ENCODE data around the gene APEX2.
"Not testable (repeated sequence)": the region's sequence is repeated elsewhere in the genome, so short reads cannot be mapped to it uniquely, and the experiment has no call there.

Gene APEX2

DNA sequence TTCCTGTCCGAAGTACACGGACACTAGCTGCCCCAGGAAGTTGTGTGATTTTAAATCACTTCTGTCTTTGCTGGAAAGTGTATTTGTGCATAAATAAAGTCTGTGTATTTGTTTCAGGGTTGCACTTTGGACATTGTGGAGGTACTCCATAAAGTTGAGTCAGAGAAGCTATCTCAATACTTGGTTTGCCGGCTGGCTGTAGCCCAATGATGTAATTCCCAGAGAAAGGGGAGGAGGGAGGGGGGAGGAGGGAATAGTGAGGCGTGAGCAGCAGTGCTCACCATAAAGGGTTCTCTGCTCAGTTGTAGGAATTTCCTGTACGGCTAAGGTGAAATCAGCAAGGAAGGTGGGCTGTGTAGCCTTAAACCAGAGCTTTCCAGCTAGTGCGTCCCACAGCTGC, 7.5 kb downstream of the APEX2 start:
- no peak for DNase-seq (ENCODE audit: low read depth, low spot score)
- no peak overlapping the region for H3K4me3 ChIP-seq (ENCODE audit: low read length)

DNA sequence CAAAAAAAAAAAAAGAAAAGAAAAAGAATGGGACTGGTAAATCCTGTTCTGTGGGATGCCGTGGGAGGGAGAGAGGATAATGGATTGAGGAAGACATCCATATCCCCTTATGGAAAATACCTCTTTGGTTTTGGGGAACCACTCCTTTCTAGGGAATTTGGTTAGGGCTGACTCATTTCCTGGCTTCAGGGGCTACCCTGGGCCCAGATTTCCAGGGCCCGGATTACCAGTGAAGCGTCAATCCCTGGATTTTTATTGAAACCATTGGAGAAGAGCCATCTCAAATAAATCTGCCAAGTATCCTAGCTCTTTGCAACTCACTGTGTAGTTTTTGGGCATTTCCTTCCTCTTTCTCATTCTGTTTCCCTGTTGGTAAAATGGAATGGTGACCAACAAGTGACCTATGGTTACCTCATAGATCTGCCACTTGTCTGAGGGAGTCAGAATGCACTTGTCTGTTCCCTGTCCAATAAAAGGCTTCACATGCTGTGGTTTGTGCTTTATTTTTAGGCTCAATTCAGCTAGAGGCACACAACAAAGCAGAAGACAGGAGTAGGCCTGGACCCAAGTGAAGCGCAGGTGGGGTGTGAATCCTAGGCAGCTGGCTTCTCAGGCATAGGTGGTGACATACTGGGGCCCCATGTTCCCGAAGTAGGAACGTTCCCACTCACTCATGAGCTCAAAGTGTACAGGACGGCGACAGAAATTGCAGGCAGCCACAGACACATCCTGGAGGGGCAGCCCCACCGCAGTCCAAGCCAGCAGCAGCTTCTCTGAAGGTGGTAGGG, 8.6 kb downstream of the APEX2 start:
- no peak overlapping the region for H3K4me3 ChIP-seq (ENCODE audit: low read length)
- DNase-seq (ENCODE audit: low read depth, low spot score): no peak

DNA sequence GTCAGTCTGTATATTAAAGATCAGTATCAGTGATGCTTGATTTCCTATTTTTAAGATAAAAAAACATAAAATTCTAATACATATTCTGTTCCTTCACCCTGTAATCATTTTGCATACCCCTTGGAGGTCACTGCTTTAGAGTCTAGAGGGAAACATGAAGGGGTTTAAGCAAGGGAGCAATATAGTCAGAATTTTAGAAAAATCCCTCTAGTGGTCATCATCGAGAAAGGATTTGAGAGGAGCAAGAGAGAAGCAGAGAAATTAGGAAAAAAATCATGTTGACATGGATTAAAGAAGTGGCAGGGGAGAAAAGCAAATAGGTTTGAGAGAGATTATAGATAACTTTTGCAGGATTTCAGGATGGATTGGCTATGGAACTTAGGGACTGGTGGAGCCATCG, 11.1 kb downstream of the APEX2 start:
- no peak overlapping the region for H3K4me3 ChIP-seq (ENCODE audit: low read length)
- no peak for DNase-seq (ENCODE audit: low read depth, low spot score)

DNA sequence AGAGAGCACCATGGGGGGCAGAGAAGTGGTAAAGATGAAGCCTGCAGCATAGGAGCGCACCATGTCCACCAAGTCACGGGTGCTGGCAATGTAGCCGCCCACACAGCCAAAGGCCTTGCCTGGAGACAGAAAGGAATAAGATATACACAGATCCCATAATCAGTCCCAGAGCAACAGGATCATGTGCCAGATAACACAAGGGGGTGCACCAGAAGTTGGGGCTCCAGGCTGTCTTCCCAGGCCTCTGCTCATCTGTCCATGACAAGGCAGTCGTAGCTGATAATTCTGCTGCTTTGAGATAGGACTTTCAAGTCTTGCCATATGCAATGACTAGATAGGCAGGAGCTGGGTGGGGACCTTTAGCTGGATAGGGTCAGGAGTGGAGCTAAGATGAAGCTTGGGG, 14.7 kb downstream of the APEX2 start:
- H3K4me3 ChIP-seq (ENCODE audit: low read length): no peak overlapping the region
- no peak for DNase-seq (ENCODE audit: low read depth, low spot score)

DNA sequence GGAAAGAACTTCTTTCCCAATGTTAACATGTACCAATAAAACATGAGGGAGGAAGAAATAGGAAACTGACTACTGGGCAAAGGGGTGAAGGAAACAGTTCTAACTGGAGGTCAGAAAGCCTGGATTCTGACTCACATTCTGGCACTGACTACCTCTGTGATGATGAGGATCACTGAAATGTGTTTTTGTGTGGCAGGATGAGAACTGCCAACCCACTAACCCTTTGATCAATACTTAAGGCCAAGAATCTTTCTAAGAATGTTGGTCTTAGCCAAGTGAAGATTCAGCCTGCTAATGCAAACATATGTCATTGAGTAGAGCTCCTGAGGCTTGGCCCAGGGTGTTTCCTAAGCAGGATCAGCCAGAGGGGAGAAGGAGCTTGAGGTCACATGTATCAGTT, 26.0 kb downstream of the APEX2 start:
- H3K4me3 ChIP-seq (ENCODE audit: low read length): no peak overlapping the region
- DNase-seq (ENCODE audit: low read depth, low spot score): no peak

DNA sequence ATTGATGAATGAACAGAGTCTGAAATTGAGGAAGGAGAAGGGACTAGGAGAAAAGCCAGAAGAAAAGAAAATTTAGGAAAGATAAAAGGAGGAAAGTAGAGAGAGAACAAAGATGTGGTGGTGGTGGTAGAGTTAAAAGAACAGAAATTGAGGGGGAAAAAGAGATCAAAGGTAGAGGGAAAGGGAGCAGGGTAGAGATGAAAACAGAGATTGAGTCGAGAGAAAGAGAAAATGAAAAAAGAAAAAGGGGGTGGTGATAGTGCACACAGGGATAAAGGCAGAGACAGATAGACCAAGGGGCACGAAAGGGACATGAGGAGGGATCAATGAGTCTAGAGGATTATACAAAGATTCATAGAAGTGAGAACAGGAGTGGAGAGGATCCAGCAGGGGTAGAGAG, 26.7 kb downstream of the APEX2 start:
- H3K4me3 ChIP-seq (ENCODE audit: low read length): no peak overlapping the region
- DNase-seq (ENCODE audit: low read depth, low spot score): no peak

DNA sequence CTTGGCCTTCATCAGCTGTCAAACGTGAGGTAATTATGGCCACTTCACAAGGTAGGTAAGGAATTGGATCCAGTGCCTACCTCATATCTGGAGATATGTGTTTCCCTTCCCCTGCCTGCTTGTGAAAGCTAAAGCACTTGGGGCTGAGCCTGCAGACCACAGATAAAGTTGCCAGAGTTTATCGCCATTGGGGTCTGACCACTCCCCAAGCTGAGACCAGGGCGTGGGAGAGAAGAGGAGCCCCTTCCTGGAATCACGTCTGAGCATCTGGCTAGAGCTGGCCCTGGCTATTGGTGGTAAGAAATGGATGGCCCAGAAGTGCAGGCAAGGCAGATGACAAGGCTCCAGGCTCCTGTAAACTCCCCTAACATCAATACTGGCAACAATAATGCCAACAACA, 27.9 kb downstream of the APEX2 start:
- no peak for DNase-seq (ENCODE audit: low read depth, low spot score)
- H3K4me3 ChIP-seq (ENCODE audit: low read length): no peak overlapping the region

DNA sequence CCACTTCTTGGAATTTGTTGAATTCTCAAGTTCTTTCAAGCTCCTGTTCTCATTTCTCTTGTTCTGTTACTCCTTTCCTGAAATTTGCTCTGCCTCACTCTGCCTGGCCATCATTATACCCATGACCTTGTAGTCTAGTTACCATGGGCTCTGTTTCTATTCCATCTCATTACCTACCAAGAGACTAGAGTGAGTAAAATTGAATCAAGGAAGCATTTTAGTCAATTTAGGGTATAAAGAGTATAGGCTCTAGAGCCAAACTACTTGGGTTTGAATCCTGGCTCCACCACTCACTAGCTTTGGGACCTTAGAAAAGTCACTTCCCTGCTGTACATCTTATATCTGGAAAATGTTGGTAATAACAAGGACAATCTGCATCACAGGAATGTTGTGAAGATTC, 28.4 kb downstream of the APEX2 start:
- DNase-seq (ENCODE audit: low read depth, low spot score): no peak
- no peak overlapping the region for H3K4me3 ChIP-seq (ENCODE audit: low read length)

DNA sequence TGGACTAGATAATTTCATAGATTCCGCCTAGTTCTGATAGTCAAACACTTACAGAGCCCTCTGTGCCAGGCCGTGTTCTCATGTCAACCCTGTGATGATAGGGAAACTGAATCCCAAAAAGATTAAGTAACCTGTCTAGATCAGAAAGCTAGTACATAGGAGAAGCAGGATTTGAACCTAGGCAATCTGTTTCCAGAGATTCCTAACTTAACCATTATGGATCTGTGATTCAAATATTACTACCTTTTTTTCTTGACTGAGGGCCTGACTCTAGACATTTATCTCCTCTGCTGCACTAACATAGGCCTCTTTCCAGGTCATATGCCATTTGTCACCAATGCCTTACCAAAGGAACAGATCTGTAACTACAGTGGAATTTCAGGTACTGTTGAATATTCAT, 29.1 kb downstream of the APEX2 start:
- DNase-seq (ENCODE audit: low read depth, low spot score): no peak
- H3K4me3 ChIP-seq (ENCODE audit: low read length): no peak overlapping the region

DNA sequence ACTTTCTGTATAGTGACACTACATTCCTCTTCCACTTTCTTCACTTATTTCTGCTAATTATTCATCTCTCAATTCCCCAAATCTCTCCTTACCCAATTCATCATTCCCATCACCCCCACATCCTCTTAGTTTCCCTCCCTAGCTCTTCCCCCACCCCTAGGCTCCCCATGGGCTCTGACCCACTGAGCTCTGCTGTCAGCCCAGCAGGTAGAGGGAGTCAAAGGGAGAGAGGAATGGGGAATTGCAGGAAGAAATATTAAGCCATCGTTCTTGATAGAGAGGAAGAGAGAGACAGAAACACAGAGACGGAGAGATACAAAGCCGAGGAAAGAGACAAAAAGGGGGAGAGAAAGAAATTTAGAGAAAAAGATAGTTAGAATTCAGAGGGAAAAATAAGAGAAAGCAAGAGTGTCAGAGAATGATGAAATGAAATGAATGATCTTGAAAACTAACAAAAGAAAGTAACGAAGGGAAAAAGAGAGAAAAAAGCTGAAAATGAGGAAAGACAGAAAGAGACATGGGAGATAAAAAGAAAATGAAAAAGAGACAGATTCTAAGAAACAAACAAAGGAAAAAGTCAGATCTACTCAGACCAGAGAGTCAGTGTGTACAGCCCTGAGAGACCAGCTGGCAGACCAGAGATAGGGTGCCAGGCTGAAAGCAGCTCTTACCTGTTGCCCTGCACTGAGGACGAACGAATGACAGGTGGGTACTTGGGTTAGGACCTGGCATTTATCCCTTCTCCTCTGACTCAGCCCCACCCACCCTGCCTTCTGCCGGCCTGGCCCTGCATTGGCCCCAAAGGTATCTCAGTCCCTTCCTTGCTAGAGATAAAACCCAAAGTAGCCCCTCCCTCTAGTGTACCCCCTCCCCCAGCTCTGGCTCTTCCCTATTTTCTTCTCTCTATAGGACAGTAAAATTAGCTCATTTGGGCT, 30.4 kb downstream of the APEX2 start, which contains the start of gene ALAS2:
Gene ALAS2 (minus strand): TSS at position 707 of the 935 bp plus-strand sequence. CDS start 4,977 bp downstream, outside the sequence.
- DNase-seq (ENCODE audit: low read depth, low spot score): no peak
- H3K4me3 ChIP-seq (ENCODE audit: low read length): no peak within 1 kb of the TSS

DNA sequence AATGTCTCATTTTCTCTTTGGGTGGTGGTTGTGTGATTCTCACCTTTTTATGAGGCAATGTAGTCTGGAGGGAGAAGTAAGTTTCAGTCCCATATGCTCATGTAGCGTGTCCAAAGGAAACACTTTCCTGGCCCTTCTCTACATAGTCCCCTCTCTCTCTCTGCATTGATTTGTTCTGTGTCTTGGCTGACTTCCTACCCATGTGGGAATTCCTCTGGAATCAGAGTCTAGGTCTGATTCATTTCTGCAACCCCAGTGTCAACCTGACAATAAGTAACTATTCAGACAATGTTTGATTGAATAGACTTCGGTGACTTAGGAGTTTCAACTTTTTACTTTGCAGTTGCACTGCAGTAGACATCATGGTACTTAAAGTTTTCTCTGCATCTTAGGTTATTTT, 33.3 kb downstream of the APEX2 start:
- no peak for DNase-seq (ENCODE audit: low read depth, low spot score)
- no peak overlapping the region for H3K4me3 ChIP-seq (ENCODE audit: low read length)

DNA sequence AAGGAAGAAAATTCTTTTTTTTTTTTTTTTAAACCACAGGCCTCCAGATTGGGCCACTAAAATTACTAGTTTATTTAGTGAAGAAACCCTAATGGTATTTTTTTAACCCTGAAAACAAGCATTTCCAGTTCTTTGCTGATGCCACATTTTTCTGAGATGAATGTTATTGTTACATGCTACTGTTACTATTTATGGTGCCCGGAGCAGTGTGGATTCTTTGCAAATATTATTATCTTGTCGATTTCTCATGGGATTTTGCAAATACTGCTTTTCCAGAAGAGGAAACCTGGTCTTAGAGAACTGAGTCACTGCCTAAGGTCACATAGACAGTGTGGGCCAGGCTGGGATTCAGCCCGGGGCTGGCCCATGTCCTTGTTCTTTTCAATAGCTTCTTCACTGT, 39.3 kb downstream of the APEX2 start:
- DNase-seq (ENCODE audit: low read depth, low spot score): no peak

DNA sequence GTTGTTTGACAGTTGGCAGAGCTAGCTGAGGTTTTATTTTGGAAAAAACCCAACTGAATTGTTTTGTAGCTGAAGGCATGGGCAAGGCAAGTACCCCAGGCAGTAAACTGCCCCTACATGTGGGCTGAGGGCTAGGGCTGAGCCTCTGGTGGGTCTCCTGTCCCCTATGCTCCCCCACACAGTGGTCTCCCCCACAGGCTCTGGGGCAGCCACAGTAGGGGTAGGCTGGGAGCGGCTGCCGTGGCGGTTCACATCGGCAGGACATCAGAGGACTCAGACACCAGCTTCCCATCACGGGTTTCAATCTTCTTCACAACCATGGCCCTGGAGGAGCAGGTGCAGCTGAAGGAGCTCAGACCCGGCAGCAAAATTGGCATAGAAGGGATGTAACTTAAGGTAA, 41.4 kb downstream of the APEX2 start:
- no peak overlapping the region for H3K4me3 ChIP-seq (ENCODE audit: low read length)

More for the DNA sequence above, 39.3 kb downstream of the APEX2 start:
- H3K4me3 ChIP-seq (ENCODE audit: low read length): no peak overlapping the region

DNA sequence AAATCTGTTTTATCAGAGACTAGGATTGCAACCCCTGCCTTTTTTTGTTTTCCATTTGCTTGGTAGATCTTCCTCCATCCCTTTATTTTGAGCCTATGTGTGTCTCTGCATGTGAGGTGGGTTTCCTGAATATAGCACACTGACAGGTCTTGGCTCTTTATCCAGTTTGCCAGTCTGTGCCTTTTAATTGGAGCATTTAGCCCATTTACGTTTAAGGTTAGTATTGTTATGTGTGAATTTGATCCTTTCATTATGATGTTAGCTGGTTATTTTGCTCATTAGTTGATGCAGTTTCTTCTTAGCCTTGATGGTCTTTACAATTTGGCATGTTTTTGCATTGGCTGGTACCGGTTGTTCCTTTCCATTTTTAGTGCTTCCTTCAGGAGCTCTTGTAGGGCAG, 50.4 kb downstream of the APEX2 start:
- not testable (repeated sequence) for H3K4me3 ChIP-seq (ENCODE audit: low read length); DNase-seq (ENCODE audit: low read depth, low spot score)

More for the DNA sequence above, 41.4 kb downstream of the APEX2 start:
- no peak for DNase-seq (ENCODE audit: low read depth, low spot score)

DNA sequence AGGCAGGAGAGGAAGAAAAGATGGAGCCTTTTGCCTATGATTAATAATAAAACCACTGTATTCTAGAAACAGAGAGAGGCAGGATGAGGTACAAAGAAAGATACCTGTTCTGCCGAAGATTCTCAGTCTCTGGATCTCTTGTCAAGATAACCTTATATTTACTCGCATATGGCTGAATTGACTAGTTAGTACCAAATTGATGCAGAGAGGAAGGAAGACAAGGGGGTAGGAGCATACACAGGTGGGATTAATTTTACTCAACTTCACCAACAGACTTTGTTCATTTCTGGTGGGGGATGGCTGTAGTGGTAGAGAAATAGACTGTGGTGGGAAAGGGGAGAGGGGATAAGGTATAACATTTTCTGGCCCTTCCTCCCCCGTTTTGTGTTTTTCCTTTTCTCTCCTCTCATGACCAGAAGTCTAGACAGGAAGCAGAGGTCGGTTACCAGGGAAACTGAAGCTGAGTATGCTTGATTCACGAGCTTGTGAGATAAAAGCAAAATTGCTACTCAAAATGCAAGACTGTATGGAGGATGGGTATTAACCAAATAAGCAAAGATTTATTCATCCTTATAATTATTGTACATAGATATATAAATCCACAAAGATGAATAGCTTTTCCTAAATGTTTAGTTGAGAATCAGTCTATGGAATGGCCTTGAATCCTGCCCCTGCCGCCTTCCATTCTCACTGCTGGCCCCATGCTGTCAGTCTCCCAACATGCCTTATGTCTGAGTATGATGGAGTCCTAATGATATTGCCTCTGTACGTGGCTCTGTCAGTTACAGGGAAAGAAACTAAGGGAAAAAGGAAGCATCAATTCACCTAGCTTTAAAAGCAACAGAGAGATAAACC, 56.9 kb downstream of the APEX2 start:
- H3K4me3 ChIP-seq (ENCODE audit: low read length): no peak overlapping the region
- DNase-seq (ENCODE audit: low read depth, low spot score): peak; percentile 16

DNA sequence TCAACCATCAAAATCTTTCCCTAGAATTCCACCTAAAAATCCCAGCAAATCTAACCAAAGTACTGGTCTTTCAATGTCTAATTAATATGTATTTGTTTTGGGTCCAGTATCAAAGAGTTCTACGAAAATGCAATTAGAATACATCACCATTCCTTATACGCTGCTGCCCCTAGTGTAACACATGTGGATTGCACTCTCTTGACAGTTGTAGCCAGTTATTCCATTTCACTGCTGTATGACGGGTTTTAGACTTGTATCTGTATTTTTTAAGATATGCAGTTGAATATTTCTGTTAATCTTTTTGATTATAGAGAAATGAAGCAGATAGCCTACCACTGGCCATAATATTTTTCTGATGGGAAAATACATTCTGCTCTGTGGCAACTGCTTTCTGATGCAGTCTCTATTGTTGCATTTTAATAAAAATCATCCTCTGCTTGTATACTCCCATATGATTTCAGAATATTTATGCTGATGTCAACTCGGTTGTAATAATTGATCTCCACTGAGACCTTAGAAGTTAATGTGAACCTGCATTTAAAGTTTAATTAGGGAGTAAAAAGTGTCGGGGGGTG, 57.6 kb downstream of the APEX2 start:
- DNase-seq (ENCODE audit: low read depth, low spot score): peak; percentile 15
- H3K4me3 ChIP-seq (ENCODE audit: low read length): no peak overlapping the region

All from Jurkat, Clone E6-1 (cell line).